ENCODE measurements around the gene CNTNAP2.

CNTNAP2 gene

GRCh38 chr7:146709451-146710027, 592.9 kb downstream of the CNTNAP2 start:
- H3K36me3 ChIP-seq (ENCODE audit: insufficient read depth, insufficient read length, low read length) = no peaks in the 10 kb centered on the region
- no peak overlapping the region for H3K4me3 ChIP-seq (ENCODE audit: insufficient read length, low read depth)
- H3K27me3 ChIP-seq (ENCODE audit: insufficient read depth, insufficient read length) = no peaks in the 10 kb centered on the region
- H3K9ac ChIP-seq (ENCODE audit: insufficient read length, low read depth) = no peak overlapping the region
- H3K9me3 ChIP-seq (ENCODE audit: insufficient read depth, low read length) = no peaks in the 10 kb centered on the region
- DNase-seq (ENCODE audit: low read depth, low spot score) = no peak
- TF ChIP-seq SUZ12 (IDR thresholded peaks at IDR 0.05; ENCODE audit: extremely low read depth, insufficient read depth, insufficient read length) = no peak
- TF ChIP-seq ZNF274 (IDR thresholded peaks at IDR 0.05; ENCODE audit: low read depth, low read length) = no peak
- no peaks in the 10 kb centered on the region for H3K4me1 ChIP-seq (ENCODE audit: insufficient read depth, insufficient read length)

GRCh38 chr7:146713205-146713604, 596.6 kb downstream of the CNTNAP2 start:
- Histone ChIP-seq H3K36me3 (ENCODE audit: insufficient read depth, insufficient read length, low read length) (no peaks in the 10 kb centered on the region), H3K27me3 (ENCODE audit: insufficient read depth, insufficient read length) (no peaks in the 10 kb centered on the region), H3K9me3 (ENCODE audit: insufficient read depth, low read length) (no peaks in the 10 kb centered on the region), H3K9ac (ENCODE audit: insufficient read length, low read depth) (no peak overlapping the region), H3K4me1 (ENCODE audit: insufficient read depth, insufficient read length) (no peaks in the 10 kb centered on the region), H3K4me3 (ENCODE audit: insufficient read length, low read depth) (no peak overlapping the region)
- TF ChIP-seq SUZ12 (IDR thresholded peaks at IDR 0.05; ENCODE audit: extremely low read depth, insufficient read depth, insufficient read length) = no peak
- TF ChIP-seq YY1 (IDR thresholded peaks at IDR 0.05; ENCODE audit: insufficient read depth, insufficient read length) = no peak
- no peak for TF ChIP-seq ZNF274 (IDR thresholded peaks at IDR 0.05; ENCODE audit: low read depth, low read length)
- DNase-seq (ENCODE audit: low read depth, low spot score) = no peak

- Histone ChIP-seq H3K4me3 (ENCODE audit: insufficient read length, low read depth) (no peak overlapping the region), H3K4me1 (ENCODE audit: insufficient read depth, insufficient read length) (no peaks in the 10 kb centered on the region), H3K9ac (ENCODE audit: insufficient read length, low read depth) (no peak overlapping the region), H3K27me3 (ENCODE audit: insufficient read depth, insufficient read length) (no peaks in the 10 kb centered on the region), H3K36me3 (ENCODE audit: insufficient read depth, insufficient read length, low read length) (no peaks in the 10 kb centered on the region), H3K9me3 (ENCODE audit: insufficient read depth, low read length) (no peaks in the 10 kb centered on the region)
- TF ChIP-seq YY1 (IDR thresholded peaks at IDR 0.05; ENCODE audit: insufficient read depth, insufficient read length) (no peak), ZNF274 (IDR thresholded peaks at IDR 0.05; ENCODE audit: low read depth, low read length) (no peak), SUZ12 (IDR thresholded peaks at IDR 0.05; ENCODE audit: extremely low read depth, insufficient read depth, insufficient read length) (no peak)
- no peak for DNase-seq (ENCODE audit: low read depth, low spot score)
Measured at GRCh38 chr7:146713934-146714333, 597.3 kb downstream of the CNTNAP2 start.

GRCh38 chr7:146720195-146720594, 603.6 kb downstream of the CNTNAP2 start:
- Histone ChIP-seq H3K4me1 (ENCODE audit: insufficient read depth, insufficient read length) (no peaks in the 10 kb centered on the region), H3K27me3 (ENCODE audit: insufficient read depth, insufficient read length) (no peaks in the 10 kb centered on the region), H3K9me3 (ENCODE audit: insufficient read depth, low read length) (no peaks in the 10 kb centered on the region), H3K9ac (ENCODE audit: insufficient read length, low read depth) (no peak overlapping the region), H3K36me3 (ENCODE audit: insufficient read depth, insufficient read length, low read length) (no peaks in the 10 kb centered on the region), H3K4me3 (ENCODE audit: insufficient read length, low read depth) (no peak overlapping the region)
- no peak for TF ChIP-seq ZNF274 (IDR thresholded peaks at IDR 0.05; ENCODE audit: low read depth, low read length)
- no peak for TF ChIP-seq SUZ12 (IDR thresholded peaks at IDR 0.05; ENCODE audit: extremely low read depth, insufficient read depth, insufficient read length)
- TF ChIP-seq YY1 (IDR thresholded peaks at IDR 0.05; ENCODE audit: insufficient read depth, insufficient read length) = no peak
- no peak for DNase-seq (ENCODE audit: low read depth, low spot score)

- no peak for DNase-seq (ENCODE audit: low read depth, low spot score)
- no peak overlapping the region for H3K4me3 ChIP-seq (ENCODE audit: insufficient read length, low read depth)
- H3K9ac ChIP-seq (ENCODE audit: insufficient read length, low read depth) = no peak overlapping the region
- H3K4me1 ChIP-seq (ENCODE audit: insufficient read depth, insufficient read length) = no peaks in the 10 kb centered on the region
- TF ChIP-seq YY1 (IDR thresholded peaks at IDR 0.05; ENCODE audit: insufficient read depth, insufficient read length) = no peak
- H3K36me3 ChIP-seq (ENCODE audit: insufficient read depth, insufficient read length, low read length) = no peaks in the 10 kb centered on the region
- no peaks in the 10 kb centered on the region for H3K9me3 ChIP-seq (ENCODE audit: insufficient read depth, low read length)
- H3K27me3 ChIP-seq (ENCODE audit: insufficient read depth, insufficient read length) = no peaks in the 10 kb centered on the region
Measured at GRCh38 chr7:146722986-146723385, 606.4 kb downstream of the CNTNAP2 start.

GRCh38 chr7:146725520-146725919, 608.9 kb downstream of the CNTNAP2 start:
- TF ChIP-seq YY1 (IDR thresholded peaks at IDR 0.05; ENCODE audit: insufficient read depth, insufficient read length) (no peak), SUZ12 (IDR thresholded peaks at IDR 0.05; ENCODE audit: extremely low read depth, insufficient read depth, insufficient read length) (no peak), ZNF274 (IDR thresholded peaks at IDR 0.05; ENCODE audit: low read depth, low read length) (no peak)
- H3K4me1 ChIP-seq (ENCODE audit: insufficient read depth, insufficient read length) = no peaks in the 10 kb centered on the region

GRCh38 chr7:146728141-146728540, 611.5 kb downstream of the CNTNAP2 start:
- no peak for DNase-seq (ENCODE audit: low read depth, low spot score)
- H3K27me3 ChIP-seq (ENCODE audit: insufficient read depth, insufficient read length) = no peaks in the 10 kb centered on the region
- no peaks in the 10 kb centered on the region for H3K36me3 ChIP-seq (ENCODE audit: insufficient read depth, insufficient read length, low read length)
- H3K9me3 ChIP-seq (ENCODE audit: insufficient read depth, low read length) = no peaks in the 10 kb centered on the region
- H3K4me1 ChIP-seq (ENCODE audit: insufficient read depth, insufficient read length) = no peaks in the 10 kb centered on the region
- H3K9ac ChIP-seq (ENCODE audit: insufficient read length, low read depth) = no peak overlapping the region
- no peak for TF ChIP-seq ZNF274 (IDR thresholded peaks at IDR 0.05; ENCODE audit: low read depth, low read length)
- no peak for TF ChIP-seq SUZ12 (IDR thresholded peaks at IDR 0.05; ENCODE audit: extremely low read depth, insufficient read depth, insufficient read length)
- no peak for TF ChIP-seq YY1 (IDR thresholded peaks at IDR 0.05; ENCODE audit: insufficient read depth, insufficient read length)
- no peak overlapping the region for H3K4me3 ChIP-seq (ENCODE audit: insufficient read length, low read depth)

More at GRCh38 chr7:146725520-146725919, 608.9 kb downstream of the CNTNAP2 start:
- Histone ChIP-seq H3K27me3 (ENCODE audit: insufficient read depth, insufficient read length) (no peaks in the 10 kb centered on the region), H3K9me3 (ENCODE audit: insufficient read depth, low read length) (no peaks in the 10 kb centered on the region), H3K36me3 (ENCODE audit: insufficient read depth, insufficient read length, low read length) (no peaks in the 10 kb centered on the region), H3K4me3 (ENCODE audit: insufficient read length, low read depth) (no peak overlapping the region), H3K9ac (ENCODE audit: insufficient read length, low read depth) (no peak overlapping the region)
- DNase-seq (ENCODE audit: low read depth, low spot score) = no peak
